Lung (tissue), 12 donors: Measurements from ENCODE around the gene BCL2L2. TPM values are rescaled to one million over a fixed set of nuclear protein-coding genes. Genes with fewer than 3 reads are reported as not detected.

Experiments
- ATAC-seq: fragments of 200-7000 bp; cut with Tn5 transposase; one replicate; pipeline ENCODE4 v1.9.1; 2020; ENCODE audit warnings: moderate number of reproducible peaks; ENCODE audit not compliant: insufficient read depth, low FRiP score
- DNase-seq, 3 donors: peaks; one replicate each; pipeline ENCODE4 v3.0.0-alpha.2; 2013 to 2017
- H3K27ac ChIP-seq, 2 donors: one replicate each; pipeline ENCODE4 v1.5.1; 2013; ENCODE audit warnings: mild to moderate bottlenecking in 2 of 2, moderate library complexity in 2 of 2, control low read depth in 1 of 2, inconsistent platforms in 1 of 2, low read depth in 1 of 2, low read length in 1 of 2
- H3K27me3 ChIP-seq, 3 donors: one replicate each; pipeline ENCODE4 v1.5.1; 2013; ENCODE audit warnings: low read length in 2 of 3; ENCODE audit not compliant: control insufficient read depth in 3 of 3, insufficient read depth in 3 of 3
- H3K36me3 ChIP-seq, 4 donors: one replicate each; pipeline ENCODE4 v1.5.1; 2013; ENCODE audit warnings: low read length in 4 of 4, mild to moderate bottlenecking in 1 of 4, moderate library complexity in 1 of 4; ENCODE audit not compliant: control insufficient read depth in 4 of 4, insufficient read depth in 4 of 4
- H3K4me1 ChIP-seq, 5 donors: one replicate each; pipeline ENCODE4 v1.5.1; 2013; ENCODE audit warnings: low read length in 5 of 5, mild to moderate bottlenecking in 2 of 5, moderate library complexity in 1 of 5; ENCODE audit not compliant: control insufficient read depth in 5 of 5, insufficient read depth in 5 of 5
- H3K4me3 ChIP-seq: one replicate; pipeline ENCODE4 v1.5.1; 2013; ENCODE audit warnings: mild to moderate bottlenecking, control low read depth, moderate library complexity
- H3K9ac ChIP-seq, 2 donors: one replicate each; pipeline ENCODE4 v1.5.1; 2013; ENCODE audit warnings: low read length in 2 of 2, control low read depth in 1 of 2; ENCODE audit not compliant: insufficient read depth in 1 of 2
- H3K9me3 ChIP-seq, 4 donors: one replicate each; pipeline ENCODE4 v1.5.1; 2013; ENCODE audit warnings: low read length in 3 of 4, mild to moderate bottlenecking in 1 of 4, moderate library complexity in 1 of 4; ENCODE audit not compliant: control insufficient read depth in 4 of 4, insufficient read depth in 3 of 4
- CTCF ChIP-seq: IDR thresholded peaks from 2 replicates; pipeline ENCODE4 v1.5.1; 2012; ENCODE audit warnings: mild to moderate bottlenecking; ENCODE audit errors: control extremely low read depth, extremely low read depth
- WGBS, 2 donors: extraction: QIAGEN DNeasy Blood & Tissue Kit; methylation state at CpG; one replicate each; pipeline ENCODE4 v1.1.7; 2013; 5-methylcytosine and 5-hydroxymethylcytosine counted together
- polyA plus RNA-seq, 2 donors: library from polyadenylated mRNA; stranded (reverse); fragments of 200-250 nt; gene quantifications; one replicate each; pipeline ENCODE4 v1.2.1, GENCODE V29; 2013
- total RNA-seq, 2 donors: library from RNA; depleted of rRNA in 1 of 2; stranded (reverse); fragments of >200 nt in 1 of 2; gene quantifications; one replicate each; pipeline ENCODE4 v1.2.1, GENCODE V29; 2014 to 2021
- donor health status: control.
- donor health status: control.
- donor health status: Bipolar disorder and iron deficiency.
- donor health status: healthy.
- donor health status: DM: yes; HTN: yes; CAD: no.

Gene BCL2L2
- total and polyA plus RNA-seq, 4 donors, result 20.8 to 52.8 (median 39.8) TPM

GRCh38 chr14:23352506-23353432 lies 46.1 kb downstream of the BCL2L2 start, which contains the start of gene SLC22A17:
TSS of gene SLC22A17 (minus strand) at chr14:23352887.
- Histone ChIP-seq H3K36me3 (peaks cover 0 to 13% (median 2%) of the 10 kb centered on the region in 4 donors), H3K4me3 (peak within 1 kb of the TSS; percentile 64), H3K27me3 (no peaks in the 10 kb centered on the region), H3K27ac (no peak within 1 kb of the TSS), H3K4me1 (peaks cover 0 to 10% (median 6%) of the 10 kb centered on the region in 5 donors), H3K9me3 (no peaks in the 10 kb centered on the region), H3K9ac (peak within 1 kb of the TSS in 1 of 2 donors; percentile 78)
- WGBS, 2 donors, result 1 to 3% methylated on average over 36 to 42 of the region's 42 CpGs
- peak; percentile 74 for ATAC-seq
- TF ChIP-seq CTCF, result no peak
- peak; percentile 93 to 96 (median 96) for DNase-seq

GRCh38 chr14:23353433-23353780 lies 46.8 kb downstream of the BCL2L2 start:
- Histone ChIP-seq H3K4me3 (no peak overlapping the region), H3K27ac (no peak overlapping the region), H3K9ac (no peak overlapping the region), H3K36me3 (peaks cover 0 to 13% (median under 1%) of the 10 kb centered on the region in 4 donors), H3K9me3 (no peaks in the 10 kb centered on the region), H3K4me1 (peaks cover 0 to 10% (median 6%) of the 10 kb centered on the region in 5 donors), H3K27me3 (no peaks in the 10 kb centered on the region)
- ATAC-seq (no peak), DNase-seq (no peak)
- 74 to 81% methylated on average over 5 of the region's 5 CpGs for WGBS, 2 donors
- TF ChIP-seq CTCF, result no peak

GRCh38 chr14:23354990-23355389 lies 48.4 kb downstream of the BCL2L2 start:
- H3K4me3 ChIP-seq, result no peak overlapping the region
- peaks cover 0 to 10% (median 6%) of the 10 kb centered on the region in 5 donors for H3K4me1 ChIP-seq
- no peak overlapping the region for H3K9ac ChIP-seq
- ATAC-seq (no peak), DNase-seq (no peak)
- H3K36me3 ChIP-seq, result peaks cover 0 to 14% (median 4%) of the 10 kb centered on the region in 4 donors
- H3K27ac ChIP-seq, result no peak overlapping the region
- no peaks in the 10 kb centered on the region for H3K27me3 ChIP-seq
- no peak for TF ChIP-seq CTCF
- WGBS, 2 donors, result 84 to 86% methylated on average over 6 of the region's 6 CpGs
- H3K9me3 ChIP-seq, result no peaks in the 10 kb centered on the region
